ENCODE data around the gene KCNT1.
A peak's percentile ranks its signal among the peaks of the same experiment; 100 is the strongest.

The KCNT1 gene

GRCh38 chr9:135747311-135747710 lies 45.3 kb downstream of the KCNT1 start:
- DNase-seq = no peak

- DNase-seq = no peak
Measured at GRCh38 chr9:135748676-135749075, 46.7 kb downstream of the KCNT1 start.

- no peak for DNase-seq
Measured at GRCh38 chr9:135749171-135750045, 47.4 kb downstream of the KCNT1 start.

- no peak for DNase-seq
Measured at GRCh38 chr9:135750786-135751185, 48.8 kb downstream of the KCNT1 start.

- DNase-seq = no peak
Measured at GRCh38 chr9:135751501-135751900, 49.5 kb downstream of the KCNT1 start.

GRCh38 chr9:135752281-135753204 lies 50.6 kb downstream of the KCNT1 start:
- no peak for DNase-seq

- DNase-seq = no peak
Measured at GRCh38 chr9:135753391-135754105, 51.6 kb downstream of the KCNT1 start.

GRCh38 chr9:135756576-135756975 lies 54.6 kb downstream of the KCNT1 start:
- DNase-seq = no peak

- DNase-seq = no peak
Measured at GRCh38 chr9:135757356-135757755, 55.4 kb downstream of the KCNT1 start.

GRCh38 chr9:135758056-135758455 lies 56.1 kb downstream of the KCNT1 start:
- no peak for DNase-seq

- no peak for DNase-seq
Measured at GRCh38 chr9:135758870-135759269, 56.9 kb downstream of the KCNT1 start.

GRCh38 chr9:135759676-135760300 lies 57.8 kb downstream of the KCNT1 start:
- DNase-seq = no peak

GRCh38 chr9:135760465-135760864 lies 58.5 kb downstream of the KCNT1 start:
- DNase-seq = no peak

- DNase-seq = no peak
Measured at GRCh38 chr9:135761150-135761844, 59.3 kb downstream of the KCNT1 start.

- no peak for DNase-seq
Measured at GRCh38 chr9:135761845-135762168, 59.8 kb downstream of the KCNT1 start.

- no peak for DNase-seq
Measured at GRCh38 chr9:135762921-135763320, 60.9 kb downstream of the KCNT1 start.

- DNase-seq = no peak
Measured at GRCh38 chr9:135763716-135764446, 61.9 kb downstream of the KCNT1 start.

GRCh38 chr9:135764731-135765130 lies 62.7 kb downstream of the KCNT1 start:
- no peak for DNase-seq

- no peak for DNase-seq
Measured at GRCh38 chr9:135765416-135765815, 63.4 kb downstream of the KCNT1 start.

GRCh38 chr9:135766251-135766650 lies 64.3 kb downstream of the KCNT1 start:
- peak; percentile 2 for DNase-seq

GRCh38 chr9:135766707-135767106 lies 64.7 kb downstream of the KCNT1 start:
- no peak for DNase-seq
